Measurements from ENCODE around the gene HOXB7. TPM values are rescaled to one million over a fixed set of nuclear protein-coding genes. Genes with fewer than 3 reads are reported as not detected.

The HOXB7 gene
- total RNA-seq, 4 donors from 2014 or later: 0.38 to 0.64 TPM; not detected in 2

GRCh38 chr17:48618256-48618896 lies 7.6 kb upstream of the HOXB7 start:
- Histone ChIP-seq H3K27me3 (peaks cover 43 to 100% (median 80%) of the 10 kb centered on the region in 4 donors), H3K4me1 (peaks cover 2 to 29% (median 10%) of the 10 kb centered on the region in 3 donors), H3K4me3 (no peak overlapping the region), H3K27ac (no peak overlapping the region), H3K9me3 (no peaks in the 10 kb centered on the region), H3K36me3 (no peaks in the 10 kb centered on the region)
- TF ChIP-seq POLR2A (IDR thresholded peaks at IDR 0.05): no peak
- TF ChIP-seq, protein P1, sequence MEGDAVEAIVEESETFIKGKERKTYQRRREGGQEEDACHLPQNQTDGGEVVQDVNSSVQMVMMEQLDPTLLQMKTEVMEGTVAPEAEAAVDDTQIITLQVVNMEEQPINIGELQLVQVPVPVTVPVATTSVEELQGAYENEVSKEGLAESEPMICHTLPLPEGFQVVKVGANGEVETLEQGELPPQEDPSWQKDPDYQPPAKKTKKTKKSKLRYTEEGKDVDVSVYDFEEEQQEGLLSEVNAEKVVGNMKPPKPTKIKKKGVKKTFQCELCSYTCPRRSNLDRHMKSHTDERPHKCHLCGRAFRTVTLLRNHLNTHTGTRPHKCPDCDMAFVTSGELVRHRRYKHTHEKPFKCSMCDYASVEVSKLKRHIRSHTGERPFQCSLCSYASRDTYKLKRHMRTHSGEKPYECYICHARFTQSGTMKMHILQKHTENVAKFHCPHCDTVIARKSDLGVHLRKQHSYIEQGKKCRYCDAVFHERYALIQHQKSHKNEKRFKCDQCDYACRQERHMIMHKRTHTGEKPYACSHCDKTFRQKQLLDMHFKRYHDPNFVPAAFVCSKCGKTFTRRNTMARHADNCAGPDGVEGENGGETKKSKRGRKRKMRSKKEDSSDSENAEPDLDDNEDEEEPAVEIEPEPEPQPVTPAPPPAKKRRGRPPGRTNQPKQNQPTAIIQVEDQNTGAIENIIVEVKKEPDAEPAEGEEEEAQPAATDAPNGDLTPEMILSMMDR (IDR thresholded peaks at IDR 0.05): peak; percentile 94 to 98 (median 98)
- DNase-seq: no peak
- intact Hi-C loops (cut with DNase I): no loop called here
- 4 to 5% methylated on average over 24 to 25 of the region's 25 CpGs for WGBS, 2 donors

- Histone ChIP-seq H3K9me3 (no peaks in the 10 kb centered on the region), H3K36me3 (no peaks in the 10 kb centered on the region), H3K27me3 (peaks cover 47 to 100% (median 76%) of the 10 kb centered on the region in 4 donors), H3K27ac (no peak overlapping the region), H3K4me3 (no peak overlapping the region), H3K4me1 (peaks cover 10 to 36% (median 15%) of the 10 kb centered on the region in 3 donors)
- 10 to 18% methylated on average over 14 to 27 of the region's 43 CpGs for WGBS, 2 donors
- DNase-seq: no peak
- intact Hi-C loops (cut with DNase I): no loop called here
- TF ChIP-seq, protein P1 (IDR thresholded peaks at IDR 0.05): no peak
- TF ChIP-seq POLR2A (IDR thresholded peaks at IDR 0.05): no peak
Observed at GRCh38 chr17:48617471-48618255, 6.8 kb upstream of the HOXB7 start.

DNA sequence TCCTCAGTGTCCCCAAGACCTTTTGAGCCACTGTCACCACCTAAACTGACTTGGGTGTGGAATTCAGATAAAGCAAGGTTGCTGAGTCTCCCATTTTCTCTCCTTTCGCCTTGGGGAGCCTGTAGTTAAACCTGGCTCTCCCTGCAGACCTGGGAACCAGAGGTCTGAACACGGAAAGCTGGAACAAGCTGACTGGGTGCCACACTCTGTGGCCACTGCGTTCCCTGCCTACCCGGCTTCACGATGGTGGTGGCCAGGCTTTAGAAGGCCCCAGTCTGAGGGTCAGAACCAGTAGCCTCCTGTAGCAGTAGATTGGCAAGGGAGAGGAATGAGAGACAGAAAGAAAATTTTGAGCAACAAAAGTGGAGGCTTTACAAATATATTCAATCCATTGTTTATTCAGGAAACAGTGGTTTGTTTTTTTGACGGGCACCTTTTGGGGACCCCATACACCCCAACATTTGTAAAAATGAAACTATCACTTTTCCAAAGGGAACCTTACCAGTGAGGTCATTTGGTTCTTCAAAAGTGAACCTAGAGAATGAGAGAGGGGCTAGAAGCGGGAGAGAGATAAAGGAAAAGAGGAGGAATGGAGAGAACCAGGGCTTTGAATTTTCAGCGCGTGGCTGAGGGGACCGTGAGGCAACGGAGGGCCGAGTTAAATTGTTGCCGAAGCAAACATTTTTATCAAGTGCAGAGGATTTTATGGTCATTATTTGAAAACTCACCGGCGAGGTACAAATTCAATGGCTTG lies 6.1 kb upstream of the HOXB7 start:
- Histone ChIP-seq H3K36me3 (no peaks in the 10 kb centered on the region), H3K9me3 (no peaks in the 10 kb centered on the region), H3K4me1 (peaks cover 13 to 43% (median 22%) of the 10 kb centered on the region in 3 donors), H3K27me3 (peaks cover 55 to 100% (median 81%) of the 10 kb centered on the region in 4 donors), H3K27ac (no peak overlapping the region), H3K4me3 (no peak overlapping the region)
- DNase-seq: no peak
- WGBS, 2 donors: 18 to 19% methylated on average over 15 of the region's 15 CpGs
- intact Hi-C loops (cut with DNase I): no loop called here
- TF ChIP-seq POLR2A (IDR thresholded peaks at IDR 0.05): no peak
- TF ChIP-seq, protein P1 (IDR thresholded peaks at IDR 0.05): no peak

GRCh38 chr17:48615963-48616716 lies 5.3 kb upstream of the HOXB7 start:
- no peak overlapping the region for H3K4me3 ChIP-seq
- intact Hi-C loops (cut with DNase I): no loop called here
- no peaks in the 10 kb centered on the region for H3K36me3 ChIP-seq
- peaks cover 13 to 51% (median 30%) of the 10 kb centered on the region in 3 donors for H3K4me1 ChIP-seq
- DNase-seq: no peak
- H3K27ac ChIP-seq: no peak overlapping the region
- WGBS, 2 donors: 14 to 15% methylated on average over 10 to 16 of the region's 17 CpGs
- TF ChIP-seq, protein P1 (IDR thresholded peaks at IDR 0.05): no peak
- TF ChIP-seq POLR2A (IDR thresholded peaks at IDR 0.05): no peak
- peaks cover 61 to 100% (median 80%) of the 10 kb centered on the region in 4 donors for H3K27me3 ChIP-seq
- no peaks in the 10 kb centered on the region for H3K9me3 ChIP-seq
